HG02759 (cell line): ENCODE measurements around the gene DUSP8.
"Not testable (repeated sequence)": the region's sequence is repeated elsewhere in the genome, so short reads cannot be mapped to it uniquely, and the experiment has no call there.

Source experiments
- ATAC-seq: cut with Tn5 transposase; IDR thresholded peaks from one replicate; pipeline ENCODE4 v1.9.1; 2021; ENCODE audit warnings: mild to moderate bottlenecking, moderate library complexity; ENCODE audit not compliant: unreplicated experiment

Gene DUSP8, protein sequence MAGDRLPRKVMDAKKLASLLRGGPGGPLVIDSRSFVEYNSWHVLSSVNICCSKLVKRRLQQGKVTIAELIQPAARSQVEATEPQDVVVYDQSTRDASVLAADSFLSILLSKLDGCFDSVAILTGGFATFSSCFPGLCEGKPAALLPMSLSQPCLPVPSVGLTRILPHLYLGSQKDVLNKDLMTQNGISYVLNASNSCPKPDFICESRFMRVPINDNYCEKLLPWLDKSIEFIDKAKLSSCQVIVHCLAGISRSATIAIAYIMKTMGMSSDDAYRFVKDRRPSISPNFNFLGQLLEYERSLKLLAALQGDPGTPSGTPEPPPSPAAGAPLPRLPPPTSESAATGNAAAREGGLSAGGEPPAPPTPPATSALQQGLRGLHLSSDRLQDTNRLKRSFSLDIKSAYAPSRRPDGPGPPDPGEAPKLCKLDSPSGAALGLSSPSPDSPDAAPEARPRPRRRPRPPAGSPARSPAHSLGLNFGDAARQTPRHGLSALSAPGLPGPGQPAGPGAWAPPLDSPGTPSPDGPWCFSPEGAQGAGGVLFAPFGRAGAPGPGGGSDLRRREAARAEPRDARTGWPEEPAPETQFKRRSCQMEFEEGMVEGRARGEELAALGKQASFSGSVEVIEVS

DNA sequence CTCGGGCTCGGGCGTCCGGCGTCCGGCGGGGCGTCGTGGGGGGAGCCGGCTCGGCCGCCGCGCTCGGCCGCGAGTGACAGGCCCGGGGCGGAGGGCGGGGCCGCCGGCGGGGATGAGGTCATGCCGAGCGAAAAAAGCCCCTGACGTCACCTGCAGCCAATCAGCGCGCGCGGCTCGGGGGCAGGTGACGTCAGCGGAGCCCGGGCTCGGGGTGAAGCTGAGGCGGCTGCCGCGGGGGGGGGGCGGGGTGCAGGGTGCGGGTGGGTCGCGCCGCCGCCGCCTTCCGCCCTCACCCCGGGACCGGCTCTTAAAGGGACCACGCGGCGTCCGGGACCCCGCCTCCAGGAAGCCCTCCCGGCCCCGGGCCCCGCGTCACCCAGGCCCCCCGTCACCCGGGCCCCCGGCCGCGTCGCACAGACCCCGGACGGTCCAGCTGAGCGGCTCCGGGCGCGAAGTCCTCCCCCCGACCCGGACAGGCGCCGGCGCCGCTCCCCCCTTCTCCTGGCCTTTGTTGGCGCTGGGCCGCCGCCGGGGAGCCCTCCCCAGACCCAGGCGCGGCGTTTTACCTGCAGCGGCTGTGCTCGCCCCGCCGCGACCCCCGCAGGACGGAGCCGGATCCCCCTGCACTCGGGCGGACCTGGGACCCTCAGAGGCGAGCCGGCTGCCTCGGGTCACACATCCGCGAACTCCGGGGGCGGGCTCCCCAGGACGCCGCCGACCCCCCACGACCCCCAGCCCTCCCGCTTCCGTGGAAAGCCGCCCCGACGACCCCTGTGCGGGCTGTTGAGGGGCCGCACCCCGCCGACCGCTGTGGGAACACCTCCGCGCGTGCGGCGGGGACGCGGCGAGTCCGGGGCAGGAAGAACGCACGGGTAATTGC, at the start of gene DUSP8:
TSS of gene DUSP8 (minus strand) at position 75 of the 880 bp plus-strand sequence. CDS start 6,445 bp downstream, outside the sequence.
- peak; percentile 66 for ATAC-seq

DNA sequence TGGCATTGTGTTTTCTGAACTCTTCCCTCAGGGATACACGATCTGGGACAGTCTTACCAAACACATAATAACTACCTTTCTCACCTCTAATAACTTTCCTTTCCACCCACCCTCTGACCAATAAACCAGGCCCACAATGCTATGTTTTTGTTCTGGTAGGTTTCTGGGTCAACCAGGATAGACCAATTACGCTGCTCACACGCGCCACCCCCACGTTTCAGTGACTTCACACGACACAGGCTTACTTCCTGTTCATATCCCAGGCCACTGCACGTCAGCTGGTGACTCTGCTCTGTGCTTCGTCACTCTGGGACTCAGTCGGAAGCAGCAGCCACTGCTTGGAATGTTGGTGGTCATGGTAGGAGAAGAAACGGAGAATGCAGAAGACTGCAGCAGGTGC, 47.4 kb upstream of the DUSP8 start:
- ATAC-seq: no peak

DNA sequence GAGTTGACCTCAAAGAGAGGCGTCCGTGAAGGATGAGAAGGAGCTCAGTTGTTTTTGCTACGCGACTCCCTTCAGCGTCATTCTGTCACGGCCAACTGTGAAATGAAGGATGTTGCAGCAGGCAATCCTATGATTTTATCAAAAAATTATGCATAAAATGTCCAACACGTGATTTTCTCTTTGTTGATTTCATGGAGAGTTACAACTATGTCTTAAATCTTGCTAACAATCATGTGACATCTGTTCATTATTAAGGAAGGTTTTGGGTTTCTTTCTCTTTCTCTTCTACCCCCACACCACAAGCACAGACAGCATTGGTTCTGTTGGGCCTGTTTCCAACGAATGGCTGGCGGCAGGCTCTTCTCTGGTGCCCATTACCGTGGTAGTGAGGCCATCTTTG, 46.2 kb upstream of the DUSP8 start:
- no peak for ATAC-seq

DNA sequence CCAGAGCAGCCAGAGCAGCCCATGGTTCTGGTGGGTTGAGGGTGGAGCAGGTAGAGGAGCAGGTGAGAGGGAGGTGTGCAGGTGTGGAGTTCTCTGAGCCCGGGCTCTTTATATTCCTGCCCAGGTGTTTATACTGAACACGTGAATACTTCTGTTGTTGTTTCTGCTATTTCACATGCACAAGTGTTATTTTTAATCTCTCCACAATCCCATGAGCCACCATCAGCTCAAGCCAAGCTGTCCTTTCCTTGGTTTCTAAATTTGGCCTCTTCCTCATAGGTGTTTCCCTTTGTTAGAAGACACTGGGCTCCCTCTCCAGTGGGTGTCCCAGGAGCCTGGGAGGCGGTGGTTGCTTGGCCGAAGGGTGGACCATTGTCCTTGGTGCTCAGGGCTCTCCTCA, 36.3 kb upstream of the DUSP8 start, which contains the start of gene KRTAP5-3:
TSS of gene KRTAP5-3 (minus strand) at position 101 of the 400 bp plus-strand sequence. CDS start at position 23, 78 bp downstream.
- ATAC-seq: no peak

DNA sequence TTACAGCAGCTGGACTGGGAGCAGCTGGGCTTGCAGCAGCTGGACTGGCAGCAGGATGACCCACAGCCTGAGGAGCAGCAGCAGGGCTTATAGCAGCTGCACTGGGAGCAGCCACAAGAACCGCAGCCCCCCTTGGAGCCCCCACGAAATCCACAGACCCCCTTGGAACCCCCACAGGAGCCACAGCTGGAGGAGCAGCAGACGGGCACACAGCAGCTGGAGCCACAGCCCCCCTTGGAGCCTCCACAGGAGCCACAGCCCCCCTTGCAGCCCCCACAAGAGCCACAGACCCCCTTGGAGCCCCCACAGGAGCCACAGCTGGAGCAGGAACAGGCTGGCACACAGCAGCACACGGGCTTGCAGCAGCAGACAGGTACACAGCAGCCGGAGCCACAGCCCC, 35.8 kb upstream of the DUSP8 start:
- not testable (repeated sequence) for ATAC-seq

DNA sequence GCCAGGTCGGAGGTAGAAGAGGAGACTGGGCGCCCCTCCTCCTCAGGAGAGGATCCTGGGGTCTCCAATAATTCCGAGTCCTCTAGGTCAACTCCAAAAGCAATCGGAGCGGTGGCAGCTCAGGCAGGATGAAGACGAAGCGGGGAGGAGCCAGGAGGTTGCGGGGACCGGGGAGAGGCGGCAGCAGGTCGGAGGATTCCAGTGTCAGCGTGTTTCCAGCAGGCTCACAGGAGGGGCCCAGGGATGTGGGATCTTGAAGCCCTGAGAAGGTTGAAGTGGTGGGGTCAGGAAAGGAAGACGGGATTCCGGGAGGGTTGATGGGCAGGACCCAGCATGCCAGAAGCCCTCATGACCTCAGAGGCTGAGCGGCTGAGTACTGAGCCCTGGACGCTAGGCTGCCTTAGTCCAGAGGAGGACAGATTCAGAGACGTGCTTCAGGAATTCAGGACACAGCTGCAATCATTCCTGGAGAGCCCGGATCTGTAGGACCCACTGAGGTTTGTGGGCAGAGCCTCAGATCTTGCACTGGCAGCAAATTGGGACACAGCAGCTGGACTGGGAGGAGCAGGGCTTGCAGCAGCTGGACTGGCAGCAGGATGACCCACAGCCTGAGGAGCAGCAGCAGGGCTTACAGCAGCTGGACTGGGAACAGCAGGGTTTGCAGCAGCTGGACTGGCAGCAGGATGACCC, 35.2 kb upstream of the DUSP8 start:
- not testable (repeated sequence) for ATAC-seq

DNA sequence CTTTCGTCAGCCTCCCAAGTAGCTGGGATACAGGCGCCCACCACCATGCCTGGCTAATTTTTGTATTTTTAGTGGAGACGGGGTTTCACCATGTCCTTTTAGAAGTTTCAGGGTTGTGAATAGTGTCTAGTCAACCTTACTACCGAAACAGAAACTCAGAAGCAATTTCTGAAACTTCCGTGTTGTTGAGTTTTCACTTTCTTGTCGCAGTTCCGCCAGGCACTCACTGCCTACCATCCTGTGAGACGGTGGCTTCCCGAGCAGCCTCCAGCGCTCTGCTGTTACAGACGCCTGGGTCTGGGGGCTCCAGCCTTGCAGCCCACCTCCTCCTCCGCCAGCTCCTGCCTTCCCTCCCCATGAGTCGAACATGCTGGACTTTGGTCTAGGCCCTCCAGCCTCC, 33.9 kb upstream of the DUSP8 start:
- peak; percentile 82 for ATAC-seq

DNA sequence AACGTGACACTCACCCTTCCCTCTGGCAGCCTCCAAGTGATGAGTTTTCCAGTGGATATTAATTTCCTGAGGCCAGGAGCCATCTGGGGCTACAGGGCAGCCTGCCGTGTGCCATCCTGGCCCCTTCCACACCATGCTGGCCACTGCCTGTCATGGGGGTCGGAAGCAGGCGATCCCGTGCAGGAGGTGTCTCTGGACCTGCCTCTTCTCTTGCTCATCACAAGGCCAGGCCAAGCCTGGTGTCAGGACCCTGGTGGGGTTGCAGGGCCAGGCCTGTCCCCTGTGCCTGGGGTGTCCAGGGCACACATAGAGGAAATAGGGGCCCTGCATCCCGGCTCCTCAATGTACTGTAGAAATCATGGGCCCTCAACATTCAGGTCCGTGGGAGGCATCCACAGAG, 32.6 kb upstream of the DUSP8 start:
- no peak for ATAC-seq

DNA sequence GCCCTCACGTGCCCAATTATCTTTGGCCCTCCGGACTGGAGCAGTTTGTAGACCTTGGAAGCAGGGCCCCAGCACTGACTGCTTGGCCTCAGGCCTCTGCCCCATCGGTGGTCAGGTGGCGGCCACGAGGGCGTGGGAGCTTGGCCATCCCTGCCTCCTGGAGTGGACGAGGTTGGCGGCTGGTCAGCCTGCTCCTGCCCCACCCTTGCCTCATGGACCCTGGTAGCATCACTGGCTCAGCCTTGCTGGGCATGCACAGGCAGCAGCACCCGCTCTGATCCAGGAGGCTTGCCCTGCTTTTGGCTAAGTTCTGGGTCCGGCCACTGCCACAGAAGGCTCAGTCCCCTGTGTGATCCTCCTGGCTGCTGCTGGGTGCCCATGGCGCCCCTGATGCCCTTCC, 32.1 kb upstream of the DUSP8 start:
- no peak for ATAC-seq

DNA sequence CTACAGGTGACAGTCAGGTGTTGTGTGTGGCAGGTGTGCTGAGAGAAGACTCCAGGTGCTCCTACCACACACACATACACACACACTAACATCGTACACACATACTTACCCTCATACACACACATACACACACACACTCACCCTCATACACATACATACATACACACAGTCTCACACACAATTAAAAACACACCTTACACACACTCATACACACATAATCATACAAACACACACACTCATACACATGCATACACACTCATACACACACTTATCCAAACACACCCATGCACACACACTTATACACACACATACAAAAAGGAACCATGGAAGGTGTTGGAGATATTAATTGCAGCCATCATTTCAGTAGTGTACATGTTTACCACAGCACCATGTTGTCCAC, 31.6 kb upstream of the DUSP8 start:
- ATAC-seq: no peak

DNA sequence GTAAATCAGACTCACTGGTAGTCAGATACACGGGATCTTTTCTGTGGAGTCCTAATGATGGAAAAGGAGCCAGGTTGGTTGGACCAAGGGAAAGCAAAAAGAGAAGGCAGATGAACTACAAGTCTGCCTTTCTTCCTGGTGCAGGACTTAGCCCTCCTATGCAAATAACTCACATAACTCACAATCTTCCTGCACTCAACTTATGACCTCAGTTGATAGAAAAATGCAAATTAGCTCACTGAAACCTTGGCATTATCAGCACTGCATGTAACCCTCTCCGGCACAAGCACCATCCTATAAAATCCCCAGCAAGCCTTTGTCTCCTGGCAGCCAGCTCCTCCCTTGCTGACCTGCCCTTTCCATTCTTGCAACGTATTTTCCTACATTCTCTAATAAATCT, 29.6 kb upstream of the DUSP8 start:
- ATAC-seq: not testable (repeated sequence)

DNA sequence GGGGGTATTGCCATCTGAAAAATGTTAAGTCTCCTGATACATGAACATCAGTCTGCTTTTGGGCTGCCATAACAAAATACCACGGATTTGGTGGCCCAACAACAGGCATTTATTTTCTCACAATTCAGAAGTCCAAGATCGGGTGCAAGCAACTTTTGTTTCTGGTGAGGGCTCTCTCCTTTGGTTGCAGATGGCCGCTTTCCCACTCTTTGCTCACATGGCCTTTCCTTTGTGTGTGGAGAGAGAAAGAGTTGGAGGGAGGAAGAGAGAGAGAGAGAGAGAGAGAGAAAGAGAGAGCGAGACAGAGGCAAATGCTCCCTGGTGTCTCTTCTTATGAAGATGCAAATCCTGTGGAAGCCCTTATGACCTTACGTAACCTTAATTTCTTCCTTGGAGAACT, 28.6 kb upstream of the DUSP8 start:
- no peak for ATAC-seq

DNA sequence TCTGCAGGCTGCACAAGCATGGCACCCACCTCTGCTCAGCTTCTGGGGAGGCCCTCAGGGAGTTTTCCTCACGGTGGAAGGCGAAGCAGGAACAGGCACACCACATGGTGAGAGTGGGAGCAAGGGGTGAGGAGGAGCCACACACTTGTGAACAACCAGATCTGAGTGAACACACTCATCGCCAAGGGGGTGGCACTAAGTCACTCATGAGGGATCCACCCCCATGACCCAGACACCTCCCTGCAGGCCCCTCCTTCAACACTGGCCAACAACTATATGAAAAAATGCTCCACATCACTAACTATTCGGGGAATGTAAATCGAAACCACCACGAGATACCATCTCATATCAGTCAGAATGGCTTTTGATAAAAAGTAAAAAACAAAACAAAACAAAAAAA, 26.7 kb upstream of the DUSP8 start:
- ATAC-seq: no peak

DNA sequence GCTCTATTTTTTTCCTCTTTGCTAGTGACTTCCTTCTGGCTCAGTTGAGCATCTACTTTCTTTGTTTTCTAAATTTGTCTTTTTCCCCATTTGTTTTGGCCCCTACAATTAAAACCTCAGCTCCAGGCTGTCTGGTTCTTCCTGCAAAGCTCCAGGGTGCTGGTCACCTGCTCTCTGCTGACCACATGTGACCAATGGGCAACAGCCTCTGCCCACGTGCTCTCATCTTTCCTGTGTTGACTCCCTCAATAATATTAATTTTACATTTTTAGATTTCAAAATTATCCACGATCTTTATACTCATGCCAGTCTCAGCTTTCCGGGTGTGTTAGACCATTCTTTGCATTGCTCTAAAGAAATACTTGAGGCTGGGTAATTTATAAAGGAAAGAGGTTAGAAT, 26.3 kb upstream of the DUSP8 start:
- not testable (repeated sequence) for ATAC-seq

DNA sequence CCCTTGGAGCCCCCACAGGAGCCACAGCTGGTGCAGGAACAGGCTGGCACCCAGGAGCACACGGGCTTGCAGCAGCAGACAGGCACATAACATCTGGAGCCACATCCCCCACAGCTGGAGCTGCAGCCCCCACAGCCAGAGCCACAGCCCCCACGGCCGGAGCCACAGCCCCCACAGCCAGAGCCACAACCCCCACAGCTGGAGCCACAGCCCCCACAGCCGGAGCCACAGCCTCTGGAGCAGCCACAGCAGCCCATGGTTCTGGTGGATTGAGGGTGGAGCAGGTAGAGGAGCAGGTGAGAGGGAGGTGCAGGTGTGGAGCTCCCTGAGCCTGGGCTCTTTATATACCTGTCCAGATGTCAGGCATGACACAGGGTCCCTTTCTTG, 25.9 kb upstream of the DUSP8 start, which contains the start of gene KRTAP5-2:
TSS of gene KRTAP5-2 (minus strand) at position 301 of the 387 bp plus-strand sequence. CDS start at position 257, 44 bp downstream.
- ATAC-seq: no peak

DNA sequence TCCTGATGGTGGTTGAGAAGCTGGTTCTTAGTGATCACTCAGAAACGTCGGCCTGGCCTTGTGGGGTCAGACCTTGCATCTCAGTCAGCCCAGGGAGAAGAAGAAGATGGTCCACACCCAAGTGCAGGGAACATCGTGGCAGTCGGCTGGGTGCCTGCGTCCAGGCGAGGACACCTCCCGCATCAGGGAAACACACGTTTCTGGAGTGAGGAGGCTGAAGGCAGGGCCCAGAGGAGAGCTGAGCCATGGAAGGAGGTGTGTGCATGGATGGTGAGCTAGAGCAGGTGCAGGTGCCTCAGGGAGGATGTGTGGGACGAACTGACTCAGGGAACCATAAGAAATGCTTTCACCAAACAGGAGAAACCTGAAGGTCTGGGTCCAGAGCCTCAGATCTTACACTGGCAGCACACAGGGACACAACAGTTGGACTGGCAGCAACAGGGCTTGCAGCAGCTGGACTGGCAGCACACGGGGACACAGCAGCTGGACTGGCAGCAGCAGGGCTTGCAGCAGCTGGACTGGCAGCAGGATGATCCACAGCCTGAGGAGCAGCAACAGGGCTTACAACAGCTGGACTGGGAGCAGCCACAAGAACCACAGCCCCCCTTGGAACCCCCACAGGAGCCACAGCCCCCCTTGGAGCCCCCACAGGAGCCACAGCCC, 25.4 kb upstream of the DUSP8 start:
- no peak for ATAC-seq

DNA sequence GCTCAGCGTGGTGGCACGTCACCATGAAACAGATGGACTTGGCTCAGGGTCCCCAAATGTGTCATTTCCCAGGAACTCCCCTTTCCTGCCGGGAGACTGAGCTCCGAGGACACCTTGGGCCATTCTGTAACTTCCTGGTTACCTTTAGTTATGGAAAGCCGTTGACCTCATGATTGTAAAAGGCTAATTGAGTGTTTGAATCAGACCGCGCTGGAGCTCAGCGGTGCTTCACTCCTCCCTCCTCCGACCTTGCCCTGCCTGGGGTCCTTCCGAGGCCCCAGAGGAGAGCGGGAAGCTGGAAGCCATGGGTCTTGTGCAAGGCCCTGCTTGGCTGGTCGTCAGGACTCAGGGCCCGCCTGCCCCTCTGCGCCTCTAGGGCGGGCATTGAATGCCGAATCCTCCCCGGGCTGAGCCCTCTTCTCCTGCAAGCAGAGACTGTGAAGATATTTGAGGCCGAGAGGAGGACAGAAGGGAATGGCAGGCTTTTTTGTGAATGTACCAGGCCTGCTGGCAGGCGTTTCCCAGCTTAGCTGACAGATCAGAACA, 24.6 kb upstream of the DUSP8 start:
- ATAC-seq: not testable (repeated sequence)

DNA sequence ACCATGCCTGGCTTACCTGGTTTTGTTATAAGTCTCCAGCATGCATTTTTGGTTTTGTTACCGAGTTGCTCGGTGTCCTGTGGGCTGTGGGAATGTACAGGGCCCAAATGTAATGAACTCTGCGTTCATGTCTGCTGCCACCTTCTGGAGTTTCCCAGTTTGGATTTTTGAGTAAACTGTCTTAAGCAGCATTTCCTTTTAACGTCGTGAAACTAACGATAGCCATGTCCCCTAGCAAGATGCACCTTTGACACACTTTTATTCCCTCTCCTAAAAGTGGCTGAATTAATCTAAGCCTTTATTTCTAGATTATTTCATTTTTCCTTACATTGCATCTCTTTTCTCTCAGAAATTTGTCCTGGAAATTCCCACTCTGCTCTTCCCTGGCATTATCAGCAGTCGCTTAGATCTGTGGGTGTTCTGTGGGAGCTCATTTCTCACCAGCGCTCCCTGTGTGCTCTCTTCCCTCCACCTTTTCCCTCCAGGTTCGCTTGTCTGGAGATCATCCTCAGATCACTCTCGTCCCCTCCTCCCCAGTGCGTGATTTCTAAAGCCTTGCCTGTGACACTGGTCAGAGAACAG, 24.0 kb upstream of the DUSP8 start:
- not testable (repeated sequence) for ATAC-seq

DNA sequence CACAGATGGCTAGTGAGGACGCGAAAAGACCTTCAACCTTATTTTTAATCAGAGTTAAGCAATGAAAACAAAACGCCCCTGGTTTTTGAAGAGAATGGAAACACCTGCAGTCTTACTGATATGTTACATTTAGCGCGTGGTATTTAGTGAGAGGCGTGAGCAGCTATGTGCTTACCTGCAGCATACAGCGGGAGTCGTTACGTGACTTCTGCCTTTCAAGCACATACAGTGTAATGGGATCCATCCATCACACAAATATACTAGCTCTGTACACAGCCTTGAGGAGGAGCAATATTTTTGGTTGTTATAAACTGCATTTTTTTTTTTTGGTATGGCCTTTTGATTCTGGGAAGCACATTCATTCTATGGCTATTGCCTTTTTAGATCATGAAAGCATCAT, 20.6 kb upstream of the DUSP8 start:
- no peak for ATAC-seq
